OCI-LY1 (cell line): ENCODE data around the gene PMAIP1.

Source experiments
- H2AFZ ChIP-seq: fragments of 200-600 bp; sonication (generic), shearing (Covaris generic); 2 replicates; pipeline ENCODE4 v1.6.0; 2014; ENCODE audit warnings: antibody characterized with exemption, mild to moderate bottlenecking, low read length
- H3F3A ChIP-seq: fragments of 200-600 bp; sonication (generic), shearing (Covaris generic); 2 replicates; pipeline ENCODE4 v1.6.0; 2014; ENCODE audit warnings: mild to moderate bottlenecking, antibody characterized with exemption, low read length, moderate library complexity; ENCODE audit not compliant: insufficient read depth
- H3K27ac ChIP-seq: fragments of 200-600 bp; sonication (generic); 2 replicates; pipeline ENCODE4 v1.5.1; 2014; ENCODE audit warnings: low read length, mixed run types, mild to moderate bottlenecking, low read depth; ENCODE audit not compliant: poor library complexity, severe bottlenecking
- H3K27me3 ChIP-seq: fragments of 200-600 bp; sonication (generic); 2 replicates; pipeline ENCODE4 v1.6.0; 2014; ENCODE audit warnings: antibody characterized with exemption, mild to moderate bottlenecking, low read length, moderate library complexity; ENCODE audit not compliant: insufficient read depth
- H3K36me3 ChIP-seq: fragments of 200-600 bp; sonication (generic); 2 replicates; pipeline ENCODE4 v1.6.1; 2014; ENCODE audit warnings: mild to moderate bottlenecking, antibody characterized with exemption, low read length, moderate library complexity, mixed read lengths; ENCODE audit not compliant: insufficient read depth
- H3K4me1 ChIP-seq: fragments of 200-600 bp; sonication (generic); 2 replicates; pipeline ENCODE4 v1.5.1; 2014; ENCODE audit warnings: mild to moderate bottlenecking, low read length, moderate library complexity; ENCODE audit not compliant: insufficient read depth, severe bottlenecking
- H3K4me2 ChIP-seq: fragments of 200-600 bp; sonication (generic), shearing (Covaris generic); 2 replicates; pipeline ENCODE4 v1.6.1; 2014; ENCODE audit warnings: low read length
- H3K4me3 ChIP-seq: fragments of 200-600 bp; sonication (generic); 2 replicates; pipeline ENCODE4 v1.5.1; 2014; ENCODE audit warnings: low read length, low read depth, mild to moderate bottlenecking, mixed read lengths; ENCODE audit not compliant: poor library complexity, severe bottlenecking
- H3K79me2 ChIP-seq: fragments of 200-600 bp; shearing (Covaris generic); 2 replicates; pipeline ENCODE4 v1.6.1; 2016; ENCODE audit warnings: mixed run types, low read length, mixed read lengths; ENCODE audit not compliant: insufficient read depth
- H3K9ac ChIP-seq: fragments of 200-600 bp; sonication (generic), shearing (Covaris generic); 2 replicates; pipeline ENCODE4 v1.6.1; 2014; ENCODE audit warnings: mild to moderate bottlenecking, low read length, mixed read lengths
- H3K9me2 ChIP-seq: fragments of 200-600 bp; sonication (generic), shearing (Covaris generic); 2 replicates; pipeline ENCODE4 v1.6.1; 2014; ENCODE audit warnings: low read depth, mild to moderate bottlenecking, low read length, mixed read lengths
- H3K9me3 ChIP-seq: fragments of 200-600 bp; shearing (Covaris generic); 2 replicates; pipeline ENCODE4 v1.6.1; 2014; ENCODE audit warnings: low read length, mixed read lengths
- H4K20me1 ChIP-seq: fragments of 200-600 bp; sonication (generic), shearing (Covaris generic); 2 replicates; pipeline ENCODE4 v1.6.0; 2016; ENCODE audit warnings: mild to moderate bottlenecking, low read length; ENCODE audit not compliant: insufficient read depth
- EZH2 ChIP-seq: fragments of 200-600 bp; sonication (generic), shearing (Covaris generic); IDR thresholded peaks from 2 replicates; pipeline ENCODE4 v1.8.0; 2017; ENCODE audit warnings: borderline replicate concordance, mixed run types, mild to moderate bottlenecking, antibody characterized with exemption, low read length, moderate library complexity, mixed read lengths
- TF ChIP-seq, protein P1 (sequence below): fragments of 200-600 bp; sonication (generic), shearing (Covaris generic); IDR thresholded peaks from 2 replicates; pipeline ENCODE4 v1.5.1; 2017; ENCODE audit warnings: mild to moderate bottlenecking, antibody characterized with exemption, low read length, moderate library complexity, mixed read lengths

Gene PMAIP1

DNA sequence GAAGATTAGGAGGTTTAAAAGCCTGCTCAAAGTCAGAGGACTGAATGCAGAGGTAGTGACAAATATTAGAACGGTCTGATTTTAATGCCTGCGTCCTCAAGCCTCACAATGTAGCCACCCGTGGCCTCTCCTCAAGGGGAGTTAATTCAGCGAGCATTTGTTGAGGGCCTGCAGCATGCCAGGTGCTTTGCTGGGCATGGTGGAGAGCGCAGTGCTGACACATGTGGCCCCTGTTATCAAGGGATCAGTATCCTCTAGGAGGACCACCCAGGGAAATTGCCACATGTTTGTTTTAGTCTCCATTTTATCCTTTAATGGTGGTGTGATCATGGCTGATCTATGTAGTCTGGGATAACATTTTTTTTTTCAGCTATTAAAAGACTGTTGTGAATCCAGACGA is 19.2 kb downstream of the PMAIP1 start:
- Histone ChIP-seq H3K4me3 (no peak overlapping the region), H2AFZ (no peak overlapping the region), H3K9ac (peak overlapping the region; percentile 41), H3K4me1 (peaks cover 66% of the 10 kb centered on the region), H3K9me3 (no peaks in the 10 kb centered on the region), H3K27me3 (no peaks in the 10 kb centered on the region), H3K9me2 (no peaks in the 10 kb centered on the region), H3K79me2 (no peaks in the 10 kb centered on the region), H4K20me1 (no peaks in the 10 kb centered on the region), H3F3A (no peaks in the 10 kb centered on the region; the same call in 1 of the 2 replicates), H3K27ac (peak overlapping the region; percentile 92), H3K4me2 (peak overlapping the region; percentile 59), H3K36me3 (no peaks in the 10 kb centered on the region)
- TF ChIP-seq, protein P1, sequence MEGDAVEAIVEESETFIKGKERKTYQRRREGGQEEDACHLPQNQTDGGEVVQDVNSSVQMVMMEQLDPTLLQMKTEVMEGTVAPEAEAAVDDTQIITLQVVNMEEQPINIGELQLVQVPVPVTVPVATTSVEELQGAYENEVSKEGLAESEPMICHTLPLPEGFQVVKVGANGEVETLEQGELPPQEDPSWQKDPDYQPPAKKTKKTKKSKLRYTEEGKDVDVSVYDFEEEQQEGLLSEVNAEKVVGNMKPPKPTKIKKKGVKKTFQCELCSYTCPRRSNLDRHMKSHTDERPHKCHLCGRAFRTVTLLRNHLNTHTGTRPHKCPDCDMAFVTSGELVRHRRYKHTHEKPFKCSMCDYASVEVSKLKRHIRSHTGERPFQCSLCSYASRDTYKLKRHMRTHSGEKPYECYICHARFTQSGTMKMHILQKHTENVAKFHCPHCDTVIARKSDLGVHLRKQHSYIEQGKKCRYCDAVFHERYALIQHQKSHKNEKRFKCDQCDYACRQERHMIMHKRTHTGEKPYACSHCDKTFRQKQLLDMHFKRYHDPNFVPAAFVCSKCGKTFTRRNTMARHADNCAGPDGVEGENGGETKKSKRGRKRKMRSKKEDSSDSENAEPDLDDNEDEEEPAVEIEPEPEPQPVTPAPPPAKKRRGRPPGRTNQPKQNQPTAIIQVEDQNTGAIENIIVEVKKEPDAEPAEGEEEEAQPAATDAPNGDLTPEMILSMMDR, result no peak
- TF ChIP-seq EZH2, result no peak

DNA sequence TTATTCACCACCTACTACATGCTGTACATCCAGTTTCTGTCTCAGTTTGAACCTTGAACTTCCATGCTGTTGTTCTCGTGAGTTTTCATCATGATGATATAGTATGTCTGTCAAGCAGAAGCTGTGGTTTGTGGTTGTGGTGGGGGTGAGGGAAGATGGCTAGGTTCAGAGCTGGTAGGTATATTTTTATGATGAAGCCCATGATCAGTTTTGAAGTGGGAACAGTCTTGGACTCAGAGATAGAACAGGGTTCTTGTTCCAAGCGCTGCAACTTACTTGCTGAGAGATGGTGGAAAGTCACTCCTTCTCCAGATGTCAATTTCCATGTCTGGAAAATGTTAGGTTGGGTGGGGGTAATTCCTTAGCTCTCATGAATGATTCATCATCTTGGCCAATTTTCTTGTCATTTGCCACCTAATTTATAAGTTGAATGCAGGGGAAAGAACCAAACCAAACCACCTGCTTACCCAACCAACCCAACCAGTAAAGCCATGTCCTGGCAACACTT is 21.6 kb downstream of the PMAIP1 start:
- H4K20me1 ChIP-seq, result no peaks in the 10 kb centered on the region

DNA sequence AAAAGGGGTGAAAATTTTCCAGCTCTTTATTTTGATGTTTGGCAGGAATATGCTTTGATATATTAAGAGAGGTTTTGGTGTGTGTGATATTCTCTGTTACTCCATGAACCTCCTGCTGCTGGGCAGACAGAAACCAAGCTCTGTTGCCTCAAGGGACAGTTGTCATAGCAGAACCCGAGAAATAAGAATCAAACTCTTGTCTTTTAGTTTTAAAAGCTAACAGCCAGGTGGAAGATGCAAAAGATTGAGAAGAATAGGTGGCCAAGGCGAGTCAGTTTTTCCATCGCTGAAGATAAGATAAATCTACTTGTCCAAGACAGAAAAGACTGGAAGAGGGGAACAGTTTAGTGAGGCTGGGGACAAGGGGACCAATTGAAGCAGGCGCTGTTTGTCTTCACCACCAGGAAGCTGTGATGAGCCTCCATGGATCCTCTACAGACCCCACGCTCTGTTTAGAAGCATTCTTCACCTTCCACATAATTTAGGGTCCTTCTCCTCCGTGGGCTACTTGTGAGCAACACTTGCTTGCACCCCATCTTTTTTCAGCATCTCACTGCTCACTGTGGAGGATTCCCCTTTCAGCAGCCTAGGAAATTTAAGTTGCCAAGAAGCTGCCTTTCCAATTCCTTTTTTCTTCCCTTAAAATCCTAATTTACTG is 23.9 kb downstream of the PMAIP1 start:
- Histone ChIP-seq H3K36me3 (no peaks in the 10 kb centered on the region), H3F3A (no peaks in the 10 kb centered on the region; the same call in 1 of the 2 replicates), H4K20me1 (no peaks in the 10 kb centered on the region), H3K9me3 (no peaks in the 10 kb centered on the region), H3K27me3 (no peaks in the 10 kb centered on the region), H3K4me3 (no peak overlapping the region), H3K4me2 (peak overlapping the region; percentile 26), H3K9me2 (no peaks in the 10 kb centered on the region), H2AFZ (0 out of 2 replicates have a peak overlapping the region, but pooled peaks have one; percentile 48), H3K27ac (peak overlapping the region; percentile 75), H3K79me2 (no peaks in the 10 kb centered on the region), H3K9ac (peak overlapping the region; percentile 37), H3K4me1 (peaks cover 73% of the 10 kb centered on the region)
- no peak for TF ChIP-seq EZH2
- TF ChIP-seq, protein P1, result no peak

More for the DNA sequence above, 21.6 kb downstream of the PMAIP1 start:
- Histone ChIP-seq H3K27me3 (no peaks in the 10 kb centered on the region), H3K36me3 (no peaks in the 10 kb centered on the region), H3K9me3 (no peaks in the 10 kb centered on the region), H3K4me2 (peak overlapping the region; percentile 0; the same call in 1 of the 2 replicates), H3K79me2 (no peaks in the 10 kb centered on the region), H3K9me2 (no peaks in the 10 kb centered on the region), H3F3A (no peaks in the 10 kb centered on the region; the same call in 1 of the 2 replicates), H3K9ac (no peak overlapping the region), H2AFZ (no peak overlapping the region), H3K4me1 (peaks cover 77% of the 10 kb centered on the region), H3K4me3 (no peak overlapping the region), H3K27ac (peak overlapping the region; percentile 75)
- no peak for TF ChIP-seq EZH2
- TF ChIP-seq, protein P1, result no peak
